ENCODE data around the gene ZER1.

The ZER1 gene

DNA sequence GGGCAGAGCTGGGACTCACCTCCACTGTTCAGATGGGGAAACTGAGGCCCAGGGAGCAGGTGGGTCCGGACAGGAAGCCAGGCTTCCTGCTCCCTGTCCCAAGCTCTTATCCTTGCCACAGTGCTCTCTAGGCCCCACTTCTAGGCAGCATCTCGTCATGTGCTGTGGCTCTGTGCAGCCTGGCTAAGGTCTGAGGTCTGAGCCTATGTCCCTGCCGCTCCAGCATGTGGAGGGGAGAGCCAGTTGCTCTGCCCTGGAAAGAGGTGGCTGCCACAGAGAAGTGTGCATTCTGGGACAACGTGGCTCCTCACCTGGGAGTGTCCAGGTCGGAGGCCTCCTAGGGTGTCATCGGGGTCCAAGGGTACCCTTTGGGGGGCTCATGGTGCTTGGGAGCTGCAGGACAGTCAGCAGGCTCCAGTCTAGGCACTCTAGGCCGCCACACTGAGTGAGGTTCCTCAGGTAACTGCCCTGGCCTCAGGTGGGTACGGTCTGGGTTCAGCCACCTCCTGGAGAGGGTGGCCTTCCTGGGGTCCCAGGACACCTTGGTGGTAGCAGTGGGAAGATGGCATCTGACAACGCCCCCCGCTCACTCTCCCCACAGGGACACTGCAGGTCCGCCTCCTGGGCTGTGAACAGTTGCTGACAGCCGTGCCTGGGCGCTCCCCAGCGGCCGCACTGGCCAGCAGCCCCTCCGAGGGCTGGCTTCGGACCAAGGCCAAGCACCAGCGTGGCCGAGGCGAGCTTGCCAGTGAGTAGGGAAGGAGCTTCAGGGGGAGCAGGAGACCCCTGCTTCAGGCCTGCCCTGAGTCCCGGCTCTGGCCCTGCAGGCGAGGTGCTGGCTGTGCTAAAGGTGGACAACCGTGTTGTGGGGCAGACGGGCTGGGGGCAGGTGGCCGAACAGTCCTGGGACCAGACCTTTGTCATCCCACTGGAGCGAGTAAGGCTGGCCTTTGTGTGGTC lies 59.0 kb downstream of the ZER1 start:
- no peak overlapping the region for H2AFZ ChIP-seq (ENCODE audit: low read depth, low read length)
- WGBS, result 96% methylated on average over 26 of the region's 26 CpGs
- H3K4ac ChIP-seq (ENCODE audit: low read depth in 1 of 2, low read length in 2 of 2), result no peak overlapping the region
- H3K36me3 ChIP-seq (ENCODE audit: control insufficient read depth in 1 of 2, insufficient read depth in 2 of 2, low read depth in 1 of 2, low read length in 2 of 2), result peaks cover 0 to 23% of the 10 kb centered on the region in 2 experiments
- H3K4me3 ChIP-seq (ENCODE audit: insufficient read depth in 1 of 2, low read depth in 1 of 2, low read length in 2 of 2), result no peak overlapping the region
- no peak overlapping the region for H3K27ac ChIP-seq (ENCODE audit: low read length, poor library complexity, severe bottlenecking)
- no peak overlapping the region for H2BK120ac ChIP-seq (ENCODE audit: low read depth, low read length)
- H3K79me1 ChIP-seq (replicated peaks; ENCODE audit: low read length, poor library complexity, severe bottlenecking), result no peaks in the 10 kb centered on the region
- H3K9ac ChIP-seq (ENCODE audit: low read length), result no peak overlapping the region
- H2AK5ac ChIP-seq (ENCODE audit: low read length, severe bottlenecking), result no peak overlapping the region
- no peak overlapping the region for H2BK12ac ChIP-seq (ENCODE audit: low read length in 2 of 2)
- no peaks in the 10 kb centered on the region for H3K9me3 ChIP-seq (ENCODE audit: control insufficient read depth, low read length)
- H3K14ac ChIP-seq (ENCODE audit: low read length in 2 of 2), result no peak overlapping the region
- H2BK5ac ChIP-seq (ENCODE audit: low read depth, low read length, poor library complexity, severe bottlenecking), result no peak overlapping the region
- H3K23ac ChIP-seq (ENCODE audit: low read length in 2 of 2), result no peak overlapping the region
- no peak for DNase-seq
- no peak overlapping the region for H3K4me2 ChIP-seq (ENCODE audit: low read length, poor library complexity, severe bottlenecking)
- no peak overlapping the region for H2BK15ac ChIP-seq (ENCODE audit: low read depth, poor library complexity, severe bottlenecking)
- no peak overlapping the region for H4K91ac ChIP-seq (ENCODE audit: low read length)
- H3K18ac ChIP-seq (ENCODE audit: low read depth in 1 of 2, low read length in 2 of 2), result no peak overlapping the region
- H3K27me3 ChIP-seq (ENCODE audit: control insufficient read depth in 1 of 2, insufficient read depth in 1 of 2, low read length in 2 of 2), result no peaks in the 10 kb centered on the region
- no peak overlapping the region for H4K8ac ChIP-seq (ENCODE audit: low read length)
- no peaks in the 10 kb centered on the region for H3K4me1 ChIP-seq (ENCODE audit: control insufficient read depth, insufficient read depth, low read depth, low read length)

DNA sequence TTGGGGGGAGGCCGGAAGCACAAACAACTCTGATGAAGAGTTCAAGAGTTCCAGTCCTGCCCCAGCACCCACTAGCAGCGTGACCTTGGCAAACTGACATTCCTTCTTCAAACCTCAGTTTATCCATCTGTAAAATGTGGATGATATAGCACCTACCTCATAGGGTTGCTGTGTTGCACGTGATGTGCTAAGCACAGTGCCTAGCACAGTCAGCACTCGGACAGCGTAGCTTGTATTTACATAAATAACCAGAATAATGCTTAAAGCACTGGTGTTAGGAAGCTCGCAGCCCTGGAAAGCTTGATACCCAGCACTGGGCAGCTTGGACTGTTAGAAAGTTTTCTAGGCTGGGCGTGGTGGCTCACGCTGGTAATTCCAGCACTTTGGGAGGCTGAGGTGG lies 64.3 kb downstream of the ZER1 start:
- H2BK12ac ChIP-seq (ENCODE audit: low read length in 2 of 2), result no peak overlapping the region
- no peak for DNase-seq
- H2AK5ac ChIP-seq (ENCODE audit: low read length, severe bottlenecking), result no peak overlapping the region
- H3K4me3 ChIP-seq (ENCODE audit: insufficient read depth in 1 of 2, low read depth in 1 of 2, low read length in 2 of 2), result no peak overlapping the region
- H4K91ac ChIP-seq (ENCODE audit: low read length), result no peak overlapping the region
- no peak overlapping the region for H3K23ac ChIP-seq (ENCODE audit: low read length in 2 of 2)
- no peak overlapping the region for H2AFZ ChIP-seq (ENCODE audit: low read depth, low read length)
- peaks cover 10% of the 10 kb centered on the region for H3K4me1 ChIP-seq (ENCODE audit: control insufficient read depth, insufficient read depth, low read depth, low read length)
- no peak overlapping the region for H3K4ac ChIP-seq (ENCODE audit: low read depth in 1 of 2, low read length in 2 of 2)
- H3K36me3 ChIP-seq (ENCODE audit: control insufficient read depth in 1 of 2, insufficient read depth in 2 of 2, low read depth in 1 of 2, low read length in 2 of 2), result peaks cover 0 to 11% of the 10 kb centered on the region in 2 experiments
- H3K79me1 ChIP-seq (replicated peaks; ENCODE audit: low read length, poor library complexity, severe bottlenecking), result peaks cover 6% of the 10 kb centered on the region
- WGBS, result 95% methylated on average over 8 of the region's 8 CpGs
- H3K27me3 ChIP-seq (ENCODE audit: control insufficient read depth in 1 of 2, insufficient read depth in 1 of 2, low read length in 2 of 2), result no peaks in the 10 kb centered on the region
- H3K9me3 ChIP-seq (ENCODE audit: control insufficient read depth, low read length), result no peaks in the 10 kb centered on the region
- H2BK120ac ChIP-seq (ENCODE audit: low read depth, low read length), result no peak overlapping the region
- H3K9ac ChIP-seq (ENCODE audit: low read length), result no peak overlapping the region
- H4K8ac ChIP-seq (ENCODE audit: low read length), result no peak overlapping the region
- H3K14ac ChIP-seq (ENCODE audit: low read length in 2 of 2), result no peak overlapping the region
- no peak overlapping the region for H3K4me2 ChIP-seq (ENCODE audit: low read length, poor library complexity, severe bottlenecking)
- no peak overlapping the region for H2BK5ac ChIP-seq (ENCODE audit: low read depth, low read length, poor library complexity, severe bottlenecking)
- no peak overlapping the region for H2BK15ac ChIP-seq (ENCODE audit: low read depth, poor library complexity, severe bottlenecking)
- H3K18ac ChIP-seq (ENCODE audit: low read depth in 1 of 2, low read length in 2 of 2), result no peak overlapping the region
- no peak overlapping the region for H3K27ac ChIP-seq (ENCODE audit: low read length, poor library complexity, severe bottlenecking)

DNA sequence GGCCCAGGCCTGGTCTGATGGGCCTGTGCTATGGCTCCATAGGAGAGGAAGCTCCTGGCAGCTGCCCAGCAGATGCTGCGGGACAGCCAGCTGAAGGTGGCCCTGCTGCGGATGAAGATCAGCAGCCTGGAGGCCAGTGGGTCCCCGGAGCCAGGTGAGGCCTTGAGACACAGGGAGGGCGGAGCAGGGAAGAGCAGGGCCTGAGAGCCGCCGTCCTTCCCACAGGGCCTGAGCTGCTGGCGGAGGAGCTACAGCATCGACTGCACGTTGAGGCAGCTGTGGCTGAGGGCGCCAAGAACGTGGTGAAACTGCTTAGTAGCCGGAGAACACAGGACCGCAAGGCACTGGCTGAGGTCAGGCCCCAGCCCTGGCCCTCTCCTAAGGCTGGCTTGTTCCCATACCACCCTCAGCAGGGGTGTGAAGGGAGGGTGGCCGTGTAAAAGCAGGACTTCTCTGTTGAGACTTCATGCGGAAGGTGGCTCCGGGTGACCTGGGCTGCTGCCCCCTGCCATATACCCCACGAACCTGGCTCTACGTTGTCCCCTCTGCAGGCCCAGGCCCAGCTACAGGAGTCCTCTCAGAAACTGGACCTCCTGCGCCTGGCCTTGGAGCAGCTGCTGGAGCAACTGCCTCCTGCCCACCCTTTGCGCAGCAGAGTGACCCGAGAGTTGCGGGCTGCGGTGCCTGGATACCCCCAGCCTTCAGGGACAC lies 64.9 kb downstream of the ZER1 start:
- no peak overlapping the region for H4K91ac ChIP-seq (ENCODE audit: low read length)
- peaks cover 6% of the 10 kb centered on the region for H3K79me1 ChIP-seq (replicated peaks; ENCODE audit: low read length, poor library complexity, severe bottlenecking)
- no peak overlapping the region for H2BK120ac ChIP-seq (ENCODE audit: low read depth, low read length)
- no peak overlapping the region for H3K9ac ChIP-seq (ENCODE audit: low read length)
- no peak overlapping the region for H3K14ac ChIP-seq (ENCODE audit: low read length in 2 of 2)
- 87% methylated on average over 22 of the region's 23 CpGs for WGBS
- peaks cover 0 to 9% of the 10 kb centered on the region in 2 experiments for H3K36me3 ChIP-seq (ENCODE audit: control insufficient read depth in 1 of 2, insufficient read depth in 2 of 2, low read depth in 1 of 2, low read length in 2 of 2)
- H2BK15ac ChIP-seq (ENCODE audit: low read depth, poor library complexity, severe bottlenecking), result no peak overlapping the region
- H3K4me1 ChIP-seq (ENCODE audit: control insufficient read depth, insufficient read depth, low read depth, low read length), result peaks cover 10% of the 10 kb centered on the region
- H3K27me3 ChIP-seq (ENCODE audit: control insufficient read depth in 1 of 2, insufficient read depth in 1 of 2, low read length in 2 of 2), result no peaks in the 10 kb centered on the region
- no peak for DNase-seq
- no peaks in the 10 kb centered on the region for H3K9me3 ChIP-seq (ENCODE audit: control insufficient read depth, low read length)
- no peak overlapping the region for H3K18ac ChIP-seq (ENCODE audit: low read depth in 1 of 2, low read length in 2 of 2)
- H4K8ac ChIP-seq (ENCODE audit: low read length), result no peak overlapping the region
- no peak overlapping the region for H3K4me3 ChIP-seq (ENCODE audit: insufficient read depth in 1 of 2, low read depth in 1 of 2, low read length in 2 of 2)
- no peak overlapping the region for H2BK5ac ChIP-seq (ENCODE audit: low read depth, low read length, poor library complexity, severe bottlenecking)
- H2AFZ ChIP-seq (ENCODE audit: low read depth, low read length), result no peak overlapping the region
- no peak overlapping the region for H3K27ac ChIP-seq (ENCODE audit: low read length, poor library complexity, severe bottlenecking)
- no peak overlapping the region for H2AK5ac ChIP-seq (ENCODE audit: low read length, severe bottlenecking)
- H3K23ac ChIP-seq (ENCODE audit: low read length in 2 of 2), result no peak overlapping the region
- no peak overlapping the region for H2BK12ac ChIP-seq (ENCODE audit: low read length in 2 of 2)
- no peak overlapping the region for H3K4me2 ChIP-seq (ENCODE audit: low read length, poor library complexity, severe bottlenecking)
- no peak overlapping the region for H3K4ac ChIP-seq (ENCODE audit: low read depth in 1 of 2, low read length in 2 of 2)

DNA sequence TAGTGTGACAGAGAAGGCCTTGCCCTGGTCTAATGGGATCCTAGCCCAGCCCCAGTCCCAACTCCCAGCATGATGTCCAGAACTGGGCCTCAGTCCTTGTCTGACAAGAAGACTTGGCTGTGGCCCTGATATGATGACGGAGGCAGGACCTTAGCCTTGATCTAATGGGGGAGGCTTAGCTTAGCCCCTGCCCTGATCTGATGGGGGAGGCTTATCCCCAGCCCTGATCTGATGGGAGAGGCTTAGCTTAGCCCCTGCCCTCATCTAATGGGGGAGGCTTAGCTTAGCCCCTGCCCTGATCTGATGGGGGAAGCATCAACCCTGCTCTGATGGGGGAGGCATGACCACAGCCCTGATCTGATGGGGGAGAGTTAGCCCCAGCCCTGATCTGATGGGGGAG lies 65.7 kb downstream of the ZER1 start:
- Histone ChIP-seq H3K18ac (ENCODE audit: low read depth in 1 of 2, low read length in 2 of 2) (no peak overlapping the region), H3K9me3 (ENCODE audit: control insufficient read depth, low read length) (no peaks in the 10 kb centered on the region), H3K79me1 (replicated peaks; ENCODE audit: low read length, poor library complexity, severe bottlenecking) (peaks cover 6% of the 10 kb centered on the region), H3K27ac (ENCODE audit: low read length, poor library complexity, severe bottlenecking) (no peak overlapping the region), H2BK12ac (ENCODE audit: low read length in 2 of 2) (no peak overlapping the region), H2BK5ac (ENCODE audit: low read depth, low read length, poor library complexity, severe bottlenecking) (no peak overlapping the region), H2AK5ac (ENCODE audit: low read length, severe bottlenecking) (no peak overlapping the region), H3K4me3 (ENCODE audit: insufficient read depth in 1 of 2, low read depth in 1 of 2, low read length in 2 of 2) (no peak overlapping the region), H3K14ac (ENCODE audit: low read length in 2 of 2) (no peak overlapping the region), H2AFZ (ENCODE audit: low read depth, low read length) (no peak overlapping the region), H4K91ac (ENCODE audit: low read length) (no peak overlapping the region), H3K9ac (ENCODE audit: low read length) (no peak overlapping the region), H3K23ac (ENCODE audit: low read length in 2 of 2) (no peak overlapping the region), H3K36me3 (ENCODE audit: control insufficient read depth in 1 of 2, insufficient read depth in 2 of 2, low read depth in 1 of 2, low read length in 2 of 2) (peaks cover 0 to 9% of the 10 kb centered on the region in 2 experiments), H3K27me3 (ENCODE audit: control insufficient read depth in 1 of 2, insufficient read depth in 1 of 2, low read length in 2 of 2) (no peaks in the 10 kb centered on the region), H2BK15ac (ENCODE audit: low read depth, poor library complexity, severe bottlenecking) (no peak overlapping the region), H2BK120ac (ENCODE audit: low read depth, low read length) (no peak overlapping the region), H3K4me1 (ENCODE audit: control insufficient read depth, insufficient read depth, low read depth, low read length) (peaks cover 13% of the 10 kb centered on the region), H3K4me2 (ENCODE audit: low read length, poor library complexity, severe bottlenecking) (no peak overlapping the region), H4K8ac (ENCODE audit: low read length) (no peak overlapping the region), H3K4ac (ENCODE audit: low read depth in 1 of 2, low read length in 2 of 2) (no peak overlapping the region)
- WGBS, result 100% methylated on average over 1 of the region's 1 CpG
- DNase-seq, result no peak

All from mesenchymal stem cell (in vitro differentiated cells and primary cell).